Medulla oblongata (tissue), 1 donor: ENCODE results near the gene FKBP15.
"Not testable (repeated sequence)": the region's sequence is repeated elsewhere in the genome, so short reads cannot be mapped to it uniquely, and the experiment has no call there.

Experiments used
- DNase-seq: peaks from one replicate; pipeline ENCODE4 v3.0.0-alpha.2; 2015; ENCODE audit errors: extremely low spot score

The FKBP15 gene, protein sequence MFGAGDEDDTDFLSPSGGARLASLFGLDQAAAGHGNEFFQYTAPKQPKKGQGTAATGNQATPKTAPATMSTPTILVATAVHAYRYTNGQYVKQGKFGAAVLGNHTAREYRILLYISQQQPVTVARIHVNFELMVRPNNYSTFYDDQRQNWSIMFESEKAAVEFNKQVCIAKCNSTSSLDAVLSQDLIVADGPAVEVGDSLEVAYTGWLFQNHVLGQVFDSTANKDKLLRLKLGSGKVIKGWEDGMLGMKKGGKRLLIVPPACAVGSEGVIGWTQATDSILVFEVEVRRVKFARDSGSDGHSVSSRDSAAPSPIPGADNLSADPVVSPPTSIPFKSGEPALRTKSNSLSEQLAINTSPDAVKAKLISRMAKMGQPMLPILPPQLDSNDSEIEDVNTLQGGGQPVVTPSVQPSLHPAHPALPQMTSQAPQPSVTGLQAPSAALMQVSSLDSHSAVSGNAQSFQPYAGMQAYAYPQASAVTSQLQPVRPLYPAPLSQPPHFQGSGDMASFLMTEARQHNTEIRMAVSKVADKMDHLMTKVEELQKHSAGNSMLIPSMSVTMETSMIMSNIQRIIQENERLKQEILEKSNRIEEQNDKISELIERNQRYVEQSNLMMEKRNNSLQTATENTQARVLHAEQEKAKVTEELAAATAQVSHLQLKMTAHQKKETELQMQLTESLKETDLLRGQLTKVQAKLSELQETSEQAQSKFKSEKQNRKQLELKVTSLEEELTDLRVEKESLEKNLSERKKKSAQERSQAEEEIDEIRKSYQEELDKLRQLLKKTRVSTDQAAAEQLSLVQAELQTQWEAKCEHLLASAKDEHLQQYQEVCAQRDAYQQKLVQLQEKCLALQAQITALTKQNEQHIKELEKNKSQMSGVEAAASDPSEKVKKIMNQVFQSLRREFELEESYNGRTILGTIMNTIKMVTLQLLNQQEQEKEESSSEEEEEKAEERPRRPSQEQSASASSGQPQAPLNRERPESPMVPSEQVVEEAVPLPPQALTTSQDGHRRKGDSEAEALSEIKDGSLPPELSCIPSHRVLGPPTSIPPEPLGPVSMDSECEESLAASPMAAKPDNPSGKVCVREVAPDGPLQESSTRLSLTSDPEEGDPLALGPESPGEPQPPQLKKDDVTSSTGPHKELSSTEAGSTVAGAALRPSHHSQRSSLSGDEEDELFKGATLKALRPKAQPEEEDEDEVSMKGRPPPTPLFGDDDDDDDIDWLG

DNA sequence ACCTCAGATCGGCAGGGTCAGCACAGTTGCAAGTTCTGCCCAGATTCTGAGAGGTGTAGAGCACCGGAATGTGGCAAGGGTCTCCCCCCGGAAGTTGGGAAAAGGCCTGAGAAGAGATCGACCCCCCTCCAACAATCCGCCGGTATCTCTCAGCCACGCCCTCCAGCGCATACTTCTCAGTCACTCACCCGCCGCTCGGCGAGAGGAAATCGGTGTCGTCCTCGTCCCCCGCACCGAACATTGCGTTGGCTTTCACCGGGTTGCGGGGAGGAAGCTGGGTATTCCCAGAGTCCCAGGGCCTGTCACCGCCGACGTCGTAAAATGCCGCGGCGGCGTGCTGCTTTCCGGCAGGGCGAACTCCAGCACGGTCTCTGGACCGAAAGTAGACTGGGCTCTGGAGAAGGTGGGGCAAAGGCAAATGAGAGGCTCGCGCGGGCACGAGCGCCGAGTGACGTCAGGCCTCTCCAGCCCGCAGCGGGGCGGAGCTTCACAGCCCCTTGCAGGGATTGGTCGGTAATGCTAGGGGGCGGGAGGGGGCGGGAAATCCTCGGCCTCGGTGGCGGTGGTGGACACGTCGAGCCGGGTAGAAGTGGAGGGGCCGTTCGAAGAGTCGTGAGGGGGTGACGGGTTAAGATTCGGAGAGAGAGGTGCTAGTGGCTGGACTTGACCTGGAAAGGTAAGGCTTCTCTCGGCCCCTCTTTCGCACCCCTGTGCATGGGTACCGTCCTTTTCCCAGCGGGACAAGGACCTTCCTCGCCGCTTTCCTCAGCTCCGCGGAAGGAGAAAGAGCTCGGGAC, at the start of gene FKBP15, which contains the start of gene SLC31A1:
Gene FKBP15 (minus strand): TSS at position 275 of the 797 bp plus-strand sequence. CDS start 34 bp downstream, at position 241.
Gene SLC31A1 (plus strand): TSS at position 542 of the 797 bp plus-strand sequence. CDS start 34,605 bp downstream, outside the sequence.
- peak; percentile 99 for DNase-seq

DNA sequence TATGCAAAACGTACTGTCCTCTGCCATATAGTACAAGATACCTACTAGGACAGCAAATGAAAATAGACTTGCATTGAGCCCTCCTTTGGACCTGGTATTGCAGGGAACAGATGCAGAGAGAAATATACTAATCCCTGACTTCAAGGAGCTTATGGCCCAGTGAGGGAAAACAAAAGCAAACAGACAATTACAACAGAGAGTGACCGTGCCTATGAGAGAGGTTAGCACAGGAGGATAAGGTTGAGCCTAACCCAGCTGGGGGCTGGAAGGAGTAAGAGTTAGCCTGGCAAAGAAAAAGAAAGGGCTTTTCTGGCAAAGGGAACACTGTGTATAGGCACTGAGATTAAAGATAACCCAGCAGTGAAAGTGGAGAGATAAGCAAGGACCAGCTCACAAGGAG, 48.8 kb upstream of the FKBP15 start:
- no peak for DNase-seq

DNA sequence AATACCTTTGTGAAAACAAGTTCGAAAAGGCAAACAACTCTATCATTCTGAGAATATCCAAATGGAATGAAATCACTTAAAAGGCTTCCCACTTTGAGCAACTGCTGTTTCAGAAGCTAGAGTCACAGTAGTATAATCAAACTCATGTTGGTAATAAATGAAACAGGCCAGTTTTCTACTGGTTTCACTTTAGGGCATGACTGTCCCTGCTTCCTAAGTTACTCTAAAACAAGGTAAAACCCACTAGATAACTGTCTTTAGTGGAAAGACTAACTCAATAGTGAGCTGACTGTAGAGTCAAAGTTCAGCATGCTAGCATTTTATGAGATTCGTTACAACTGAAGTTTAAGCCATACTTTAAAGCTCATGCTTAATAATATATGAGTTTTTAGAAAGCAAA, 48.3 kb upstream of the FKBP15 start:
- no peak for DNase-seq

DNA sequence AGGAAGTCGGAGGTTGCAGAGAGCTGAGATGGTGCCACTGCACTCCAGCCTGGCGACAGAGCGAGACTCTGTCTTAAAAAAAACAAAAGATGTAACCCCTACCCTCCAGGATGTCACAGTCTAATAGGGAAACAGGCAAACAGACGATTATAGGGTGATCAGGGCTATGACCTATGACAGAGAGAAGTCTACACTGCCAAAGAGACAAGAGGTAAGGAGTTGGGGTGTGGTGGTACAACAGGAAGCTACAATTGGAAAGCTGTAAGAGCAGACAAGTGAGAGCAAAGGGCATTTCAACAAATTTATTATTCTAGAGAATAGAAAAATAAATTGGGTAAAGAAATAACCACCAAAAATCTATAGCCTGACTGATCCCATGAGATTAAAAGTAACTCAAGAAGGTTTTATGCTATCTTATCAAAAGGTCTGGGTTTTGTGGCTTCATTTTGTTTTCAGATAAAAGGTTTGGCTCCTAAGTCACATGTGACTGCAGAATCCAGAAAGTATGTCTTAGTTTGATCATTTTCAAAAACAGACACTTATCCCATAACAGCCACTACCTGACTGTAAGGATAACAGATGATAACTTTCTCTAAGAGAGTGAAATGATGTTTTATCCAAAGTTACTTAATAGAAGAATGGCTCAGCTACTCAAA, 47.0 kb upstream of the FKBP15 start:
- no peak for DNase-seq

DNA sequence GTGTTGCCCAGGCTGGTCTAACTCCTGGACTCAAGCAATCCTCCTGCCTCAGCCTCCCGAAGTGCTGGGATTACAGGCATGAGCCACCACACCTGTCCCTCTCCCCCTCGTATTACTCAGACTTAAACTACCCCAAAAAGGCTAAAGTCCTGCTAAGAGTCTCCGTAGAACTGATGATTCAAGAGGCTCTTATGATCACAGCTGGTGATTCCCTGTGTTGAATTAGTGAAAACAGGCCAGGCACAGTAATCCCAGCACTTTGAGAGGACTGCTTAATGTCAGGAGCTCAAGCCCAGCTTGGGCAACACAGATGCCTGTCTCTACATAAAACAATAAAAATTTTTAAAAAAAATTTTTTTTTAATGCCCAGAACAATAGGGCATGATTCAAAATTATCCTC, 45.1 kb upstream of the FKBP15 start:
- DNase-seq, result no peak

DNA sequence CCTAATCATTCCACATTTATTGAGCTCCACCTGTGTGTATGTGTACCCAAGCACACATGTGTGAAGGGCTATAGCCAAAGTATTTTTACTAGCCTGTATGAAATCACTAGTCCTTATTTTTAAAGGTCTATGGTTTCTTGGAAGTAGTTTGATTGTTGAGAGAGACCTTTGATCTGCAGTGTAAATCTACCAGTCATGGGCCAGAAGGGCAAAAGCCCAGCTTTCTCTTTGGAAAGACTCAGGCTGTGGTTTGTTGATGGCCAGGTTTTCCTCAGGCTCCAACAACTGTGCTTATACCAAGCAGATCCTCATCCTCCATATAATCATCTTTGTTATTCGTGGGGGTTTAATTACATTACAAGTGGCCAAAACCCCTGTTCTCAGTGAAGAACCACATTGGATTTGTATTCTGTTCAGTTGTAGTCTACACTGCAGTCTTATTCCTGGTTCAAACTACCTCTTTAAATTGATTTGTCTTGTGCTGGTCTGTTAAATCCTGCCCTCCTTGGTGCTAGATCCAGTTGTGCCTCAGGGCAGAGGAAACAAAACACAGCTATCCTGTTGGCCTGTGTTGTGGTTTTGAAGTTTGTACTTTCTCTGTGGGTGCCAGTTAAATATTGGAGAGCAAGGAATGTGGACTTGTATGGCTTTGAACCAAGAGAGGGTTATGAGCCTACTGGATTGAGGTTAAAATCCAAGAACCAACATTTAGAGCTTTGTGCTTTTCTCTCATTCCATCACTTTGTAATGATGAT, 41.0 kb upstream of the FKBP15 start:
- DNase-seq, result no peak

DNA sequence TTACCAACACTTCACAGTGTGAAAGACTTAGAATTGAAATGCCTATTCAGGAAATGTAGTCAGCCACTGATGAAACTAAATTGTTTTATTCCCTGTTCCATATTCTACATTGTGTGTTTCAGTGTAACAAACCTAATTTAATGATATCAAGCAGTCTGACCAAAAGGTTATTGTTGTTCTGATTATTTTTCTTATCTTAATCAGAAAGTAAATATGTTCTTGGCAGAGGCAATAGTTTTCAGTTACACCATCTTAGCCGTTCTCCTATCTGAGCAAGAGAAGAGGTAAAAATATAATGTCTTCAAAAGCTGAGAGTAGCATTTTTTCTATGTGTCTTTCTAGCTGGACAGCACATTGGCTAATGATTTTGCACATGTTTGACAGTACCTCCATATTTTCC, 37.2 kb upstream of the FKBP15 start:
- no peak for DNase-seq

DNA sequence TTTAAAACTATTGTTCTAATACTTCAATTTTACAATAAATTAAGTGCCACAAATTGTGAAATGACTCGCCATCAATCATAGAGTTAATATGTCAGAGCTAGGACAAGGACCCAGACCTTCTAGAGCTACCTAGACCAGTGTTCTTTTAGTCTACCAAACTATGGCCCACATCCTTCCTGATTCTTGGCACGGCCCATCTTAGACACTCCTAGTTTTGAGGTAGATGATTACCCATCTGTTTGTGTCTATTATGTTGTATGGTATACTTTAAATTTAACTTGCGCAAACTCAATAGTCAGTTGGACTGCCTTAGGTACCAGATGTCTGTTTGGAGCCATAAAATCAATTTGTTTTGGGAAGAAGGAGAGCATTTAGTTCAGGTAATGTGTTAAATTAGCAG, 36.8 kb upstream of the FKBP15 start:
- no peak for DNase-seq

DNA sequence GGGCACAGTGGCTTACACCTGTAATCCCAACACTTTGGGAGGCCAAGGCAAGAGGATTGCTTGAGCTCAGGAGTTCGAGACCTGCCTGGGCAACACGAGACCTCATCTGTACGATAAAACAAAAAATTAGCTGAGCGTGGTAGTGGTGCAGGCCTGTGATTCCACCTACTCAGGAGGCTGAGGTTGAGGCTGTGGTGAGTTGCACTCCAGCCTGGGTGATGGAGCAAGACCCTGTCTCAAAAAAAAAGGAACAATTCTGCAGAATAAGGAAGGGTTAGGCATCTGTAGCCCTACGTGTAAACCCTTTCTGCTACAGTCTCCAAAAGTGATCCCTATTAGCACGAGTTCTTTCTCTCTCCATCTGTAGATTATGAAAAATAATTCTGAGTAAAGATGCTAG, 34.4 kb upstream of the FKBP15 start:
- no peak for DNase-seq

DNA sequence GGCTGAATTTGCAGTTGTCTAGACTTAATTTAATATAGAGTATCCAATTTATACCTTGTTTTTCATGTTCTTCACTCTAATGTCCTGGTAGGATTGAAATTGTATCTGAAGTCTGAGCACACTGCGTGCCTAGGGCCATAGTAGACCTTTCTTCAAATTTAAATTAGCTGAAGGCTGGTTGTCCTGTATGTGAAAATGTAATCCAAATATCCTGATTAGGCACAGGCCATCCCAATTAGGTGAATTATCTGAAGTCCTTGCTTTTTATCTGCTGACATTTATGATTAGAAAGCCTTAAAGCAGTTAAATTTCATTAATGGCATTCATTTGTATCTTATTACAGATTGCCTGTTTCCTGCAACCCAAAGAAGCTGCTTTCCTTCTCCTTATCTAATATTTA, 33.9 kb upstream of the FKBP15 start:
- DNase-seq, result no peak

DNA sequence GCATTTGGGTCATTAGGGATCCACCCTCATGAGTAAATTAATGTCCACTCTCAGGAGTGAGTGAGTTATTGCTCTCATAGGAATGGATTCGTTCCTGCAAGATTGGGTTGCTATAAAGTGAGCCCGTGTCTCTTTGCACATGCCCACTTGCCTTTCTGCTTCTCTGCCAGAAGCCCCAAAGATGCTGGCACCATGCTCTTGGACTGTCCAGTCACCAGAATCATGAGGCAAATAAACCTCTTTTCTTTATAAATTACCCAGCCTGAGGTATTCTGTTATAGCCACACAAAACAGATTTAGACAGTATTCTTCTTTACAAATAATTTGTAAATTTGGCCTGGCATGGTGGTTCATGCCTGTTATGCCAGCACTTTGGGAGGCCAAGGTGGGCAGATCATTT, 29.7 kb upstream of the FKBP15 start:
- DNase-seq, result no peak

DNA sequence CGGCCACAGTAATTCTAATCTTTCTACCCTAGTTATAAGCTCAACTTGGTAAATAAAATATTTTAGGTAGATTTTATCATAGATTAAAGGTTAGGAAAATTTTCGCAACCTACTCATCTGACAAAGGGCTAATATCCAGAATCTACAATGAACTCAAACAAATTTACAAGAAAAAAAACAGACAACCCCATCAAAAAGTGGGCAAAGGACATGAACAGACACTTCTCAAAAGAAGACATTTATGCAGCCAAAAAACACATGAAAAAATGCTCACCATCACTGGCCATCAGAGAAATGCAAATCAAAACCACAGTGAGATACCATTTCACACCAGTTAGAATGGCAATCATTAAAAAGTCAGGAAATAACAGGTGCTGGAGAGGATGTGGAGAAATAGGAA, 28.6 kb upstream of the FKBP15 start:
- DNase-seq, result not testable (repeated sequence)

DNA sequence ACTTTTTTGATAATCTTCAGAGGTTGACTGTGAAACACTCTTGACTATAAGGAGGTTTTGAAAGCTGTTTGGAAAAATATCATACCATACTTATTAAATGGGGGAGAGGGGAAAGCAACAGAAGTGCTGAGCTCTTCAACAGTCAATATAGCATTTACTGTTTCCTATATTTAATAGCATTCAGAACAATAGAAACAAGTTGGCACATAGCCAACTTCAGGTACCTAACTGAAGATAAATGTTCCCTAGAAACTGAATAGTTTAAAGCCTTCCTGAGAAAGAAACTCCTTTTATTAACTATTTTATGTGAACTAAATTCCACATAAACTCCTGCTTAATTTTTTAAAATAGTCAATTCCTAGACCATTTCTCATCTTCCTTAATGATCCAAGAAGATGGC, 26.6 kb upstream of the FKBP15 start:
- DNase-seq, result no peak

DNA sequence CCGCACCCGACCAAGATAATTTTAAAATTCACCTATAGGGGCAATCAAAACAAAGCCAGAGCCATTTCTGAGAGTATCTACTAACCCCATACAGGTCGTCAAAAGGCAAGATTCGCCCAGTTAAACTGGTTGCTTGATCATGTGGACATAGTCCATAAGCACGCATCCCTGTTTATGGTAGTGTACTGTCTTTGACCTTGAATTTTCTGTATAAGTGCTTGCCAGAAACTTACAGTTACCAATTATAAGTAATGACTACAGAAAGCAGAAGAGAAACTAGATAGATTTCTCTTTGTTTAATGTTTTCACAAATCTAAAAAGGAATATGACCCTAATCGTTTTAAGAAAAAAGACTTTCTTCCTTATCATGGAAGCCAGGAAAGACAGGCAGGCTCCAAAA, 25.9 kb upstream of the FKBP15 start:
- DNase-seq, result no peak

DNA sequence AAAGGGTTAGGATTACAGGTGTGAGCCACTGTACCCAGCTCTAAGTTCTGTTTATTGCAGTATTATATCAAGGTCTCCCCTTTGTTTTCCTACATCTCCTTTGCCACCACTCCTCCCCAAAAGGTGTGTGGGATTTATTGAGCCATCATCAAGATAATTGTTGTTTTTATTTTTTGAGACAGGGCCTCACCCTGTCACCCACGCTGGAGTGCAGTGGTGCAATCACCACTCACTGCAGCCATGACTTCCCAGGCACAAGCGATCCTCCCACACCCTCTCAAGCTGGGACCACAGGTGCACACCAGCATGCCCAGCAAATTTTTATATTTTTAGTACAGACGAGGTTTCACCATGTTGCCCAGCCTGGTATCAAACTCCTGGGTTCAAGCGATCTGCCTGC, 24.8 kb upstream of the FKBP15 start:
- no peak for DNase-seq

DNA sequence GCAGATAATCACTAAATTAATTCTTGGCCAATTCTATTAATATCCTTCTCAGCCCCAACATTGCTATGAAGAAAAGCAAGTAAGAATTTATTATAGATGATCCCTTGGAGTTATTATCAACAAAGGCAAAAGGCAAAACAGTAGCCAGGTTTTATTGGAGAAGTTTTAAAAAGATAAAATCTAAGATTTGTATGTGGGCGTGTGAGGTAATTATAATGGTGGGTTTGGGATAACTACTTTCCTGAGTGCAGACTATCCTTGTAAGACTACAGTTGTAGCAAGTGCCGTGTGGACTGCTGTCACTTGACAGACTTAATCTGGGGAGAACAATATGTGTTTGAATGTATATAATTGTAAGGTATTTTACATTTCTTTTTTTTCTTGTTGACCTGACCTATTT, 23.5 kb upstream of the FKBP15 start:
- DNase-seq, result no peak

DNA sequence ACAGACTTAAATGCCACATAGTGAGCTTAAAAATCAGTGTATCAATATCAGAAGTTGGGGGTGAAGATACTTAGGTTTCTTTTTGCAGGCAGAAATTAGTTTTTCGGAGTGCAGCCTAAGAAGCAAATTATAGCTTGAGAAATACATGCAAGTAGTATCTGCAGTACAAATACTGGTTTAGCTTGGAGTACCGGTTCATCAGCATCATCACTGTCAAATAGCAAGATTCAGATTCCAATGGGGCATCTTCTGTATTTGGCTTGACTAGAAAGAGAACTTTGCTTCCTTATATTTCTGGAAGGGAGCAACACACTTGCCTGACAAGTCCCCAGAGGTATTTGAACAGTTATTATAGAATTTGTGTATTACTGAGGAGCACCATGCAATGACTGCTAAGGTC, 20.1 kb upstream of the FKBP15 start:
- no peak for DNase-seq

DNA sequence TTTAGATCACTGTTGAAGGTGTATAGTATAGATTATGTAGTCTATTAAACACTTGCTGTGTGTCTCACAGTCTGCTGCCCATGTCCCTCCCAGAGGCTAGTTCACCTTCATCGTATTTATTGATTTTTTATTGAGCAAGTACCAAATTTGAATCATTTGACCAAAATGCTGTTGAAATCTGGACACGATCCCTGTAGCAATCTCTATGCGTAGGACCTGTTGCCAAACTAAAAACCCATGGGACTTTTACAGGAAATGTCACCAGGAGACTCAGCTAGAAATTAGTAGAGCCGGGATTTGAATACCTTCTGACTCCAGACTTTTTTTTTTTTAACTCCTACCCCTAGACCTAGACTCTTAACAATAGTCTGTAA, 17.8 kb upstream of the FKBP15 start:
- DNase-seq, result no peak

DNA sequence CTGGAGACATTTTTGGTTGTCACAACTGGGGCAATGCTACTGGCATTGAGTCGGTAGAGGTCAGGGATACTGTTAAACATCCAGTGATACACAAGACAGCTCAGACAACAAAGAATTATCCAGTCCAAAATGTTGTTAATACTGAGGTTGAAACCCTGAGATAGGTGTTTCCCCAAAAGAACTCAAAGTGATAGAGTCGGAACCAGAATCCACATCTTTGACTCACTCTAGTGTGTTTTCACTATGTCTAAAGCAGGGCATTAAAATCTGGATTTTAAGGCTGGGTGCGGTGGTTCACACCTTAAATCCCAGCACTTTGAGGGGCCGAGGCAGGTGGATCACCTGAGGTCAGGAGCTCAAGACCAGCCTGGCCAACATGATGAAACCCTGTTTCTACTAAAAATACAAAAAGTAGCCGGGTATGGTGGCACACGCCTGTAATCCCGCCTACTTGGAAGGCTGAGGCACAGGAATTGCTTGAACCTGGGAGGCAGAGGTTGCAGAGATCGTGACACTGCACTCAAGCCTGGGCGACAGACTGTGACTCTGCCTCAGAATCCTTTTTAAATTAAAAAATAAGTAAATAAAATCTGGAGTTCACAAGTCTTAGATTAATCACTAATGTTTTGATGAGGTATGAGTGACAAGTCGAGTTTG, 17.3 kb upstream of the FKBP15 start:
- DNase-seq, result no peak

DNA sequence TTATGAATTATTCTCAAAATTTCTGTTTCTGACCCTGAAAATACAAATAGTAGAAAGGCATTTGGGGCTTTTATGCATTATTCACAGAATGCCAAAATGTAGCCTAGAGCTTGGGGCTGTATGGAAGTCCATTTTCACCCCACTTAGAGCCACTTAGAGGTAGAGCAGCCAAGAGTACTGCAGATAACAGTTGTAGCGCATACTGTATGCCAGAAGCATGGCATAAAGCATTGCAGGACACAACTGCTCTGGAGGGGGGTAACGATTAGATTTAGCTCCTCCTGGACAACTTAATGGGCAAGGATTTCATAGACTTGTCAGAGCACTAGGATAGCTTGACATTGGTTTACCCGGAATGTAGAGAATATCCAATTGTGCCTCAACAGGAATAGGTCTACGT, 15.9 kb upstream of the FKBP15 start:
- DNase-seq, result no peak
